ENCODE results near the gene SSR4. TPM values are rescaled to one million over a fixed set of nuclear protein-coding genes. Genes with fewer than 3 reads are reported as not detected.

Gene SSR4
- total and polyA plus RNA-seq, 10 of the 15 experiments (the other 5 are each of a cell fraction or from before 2014, with no cell fraction given): 151 to 521 (median 310) TPM

- WGBS (ENCODE audit: insufficient coverage, insufficient replicate concordance, low lambda C conversion rate, missing lambda C conversion rate): 91% methylated on average over 20 of the region's 20 CpGs
These were observed 26.8 kb upstream of the SSR4 start for GRCh38 chrX:153767674-153768055.

More at GRCh38 chrX:153767674-153768055, 26.8 kb upstream of the SSR4 start:
- intact Hi-C loops (cut with micrococcal nuclease; ENCODE audit: unreplicated experiment) (no loop called here), in situ Hi-C loops (cut with MboI) (no loop called here)
- ATAC-seq: no peak
- Histone ChIP-seq H3K9me3 (replicated peaks; ENCODE audit: control insufficient read depth, insufficient read depth, low read length) (no peaks in the 10 kb centered on the region; the same call in 2 of the 3 replicates), H3K27me3 (replicated peaks in 1 of 2; ENCODE audit: control insufficient read depth in 2 of 2, insufficient read depth in 2 of 2, low read length in 1 of 2) (no peaks in the 10 kb centered on the region), H2AFZ (ENCODE audit: control insufficient read depth, low read depth, low read length) (no peak overlapping the region), H3K27ac (ENCODE audit: control insufficient read depth, insufficient read depth) (no peak overlapping the region), H4K20me1 (ENCODE audit: control insufficient read depth, insufficient read depth) (no peaks in the 10 kb centered on the region), H3K4me3 (no peak overlapping the region), H3K4me1 (ENCODE audit: control insufficient read depth, insufficient read depth, low read length) (no peaks in the 10 kb centered on the region), H3K36me3 (ENCODE audit: control insufficient read depth in 2 of 2, insufficient read depth in 2 of 2, low read length in 1 of 2) (no peaks in the 10 kb centered on the region), H3K9ac (ENCODE audit: control insufficient read depth, insufficient read depth, low read length) (no peak overlapping the region), H3K79me2 (ENCODE audit: control insufficient read depth, insufficient read depth, low read length) (no peaks in the 10 kb centered on the region), H3K4me2 (ENCODE audit: control insufficient read depth, insufficient read depth) (no peak overlapping the region)
- TF ChIP-seq CEBPZ (IDR thresholded peaks at IDR 0.05; ENCODE audit: low read depth, low read length) (no peak), EED (IDR thresholded peaks at IDR 0.05; ENCODE audit: low read depth) (no peak), CHD4 (IDR thresholded peaks at IDR 0.05) (no peak), SP1 (IDR thresholded peaks at IDR 0.05; ENCODE audit: low read depth, low read length) (no peak), TARDBP (IDR thresholded peaks at IDR 0.05; ENCODE audit: borderline replicate concordance) (no peak), MYB (IDR thresholded peaks at IDR 0.05; ENCODE audit: borderline replicate concordance, low read depth, low read length) (no peak), STAT1 (conservative IDR thresholded peaks at IDR 0.05) (no peak), NFXL1 (IDR thresholded peaks at IDR 0.05; ENCODE audit: borderline replicate concordance) (no peak), HDGF (IDR thresholded peaks at IDR 0.05) (no peak)
- TF ChIP-seq, protein P1, sequence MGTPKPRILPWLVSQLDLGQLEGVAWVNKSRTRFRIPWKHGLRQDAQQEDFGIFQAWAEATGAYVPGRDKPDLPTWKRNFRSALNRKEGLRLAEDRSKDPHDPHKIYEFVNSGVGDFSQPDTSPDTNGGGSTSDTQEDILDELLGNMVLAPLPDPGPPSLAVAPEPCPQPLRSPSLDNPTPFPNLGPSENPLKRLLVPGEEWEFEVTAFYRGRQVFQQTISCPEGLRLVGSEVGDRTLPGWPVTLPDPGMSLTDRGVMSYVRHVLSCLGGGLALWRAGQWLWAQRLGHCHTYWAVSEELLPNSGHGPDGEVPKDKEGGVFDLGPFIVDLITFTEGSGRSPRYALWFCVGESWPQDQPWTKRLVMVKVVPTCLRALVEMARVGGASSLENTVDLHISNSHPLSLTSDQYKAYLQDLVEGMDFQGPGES (IDR thresholded peaks at IDR 0.05): no peak
- TF ChIP-seq, protein P2, sequence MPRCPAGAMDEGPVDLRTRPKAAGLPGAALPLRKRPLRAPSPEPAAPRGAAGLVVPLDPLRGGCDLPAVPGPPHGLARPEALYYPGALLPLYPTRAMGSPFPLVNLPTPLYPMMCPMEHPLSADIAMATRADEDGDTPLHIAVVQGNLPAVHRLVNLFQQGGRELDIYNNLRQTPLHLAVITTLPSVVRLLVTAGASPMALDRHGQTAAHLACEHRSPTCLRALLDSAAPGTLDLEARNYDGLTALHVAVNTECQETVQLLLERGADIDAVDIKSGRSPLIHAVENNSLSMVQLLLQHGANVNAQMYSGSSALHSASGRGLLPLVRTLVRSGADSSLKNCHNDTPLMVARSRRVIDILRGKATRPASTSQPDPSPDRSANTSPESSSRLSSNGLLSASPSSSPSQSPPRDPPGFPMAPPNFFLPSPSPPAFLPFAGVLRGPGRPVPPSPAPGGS (IDR thresholded peaks at IDR 0.05; ENCODE audit: borderline replicate concordance, insufficient read depth, low read depth, low read length, poor library complexity, severe bottlenecking): no peak
- TF ChIP-seq, protein P3, sequence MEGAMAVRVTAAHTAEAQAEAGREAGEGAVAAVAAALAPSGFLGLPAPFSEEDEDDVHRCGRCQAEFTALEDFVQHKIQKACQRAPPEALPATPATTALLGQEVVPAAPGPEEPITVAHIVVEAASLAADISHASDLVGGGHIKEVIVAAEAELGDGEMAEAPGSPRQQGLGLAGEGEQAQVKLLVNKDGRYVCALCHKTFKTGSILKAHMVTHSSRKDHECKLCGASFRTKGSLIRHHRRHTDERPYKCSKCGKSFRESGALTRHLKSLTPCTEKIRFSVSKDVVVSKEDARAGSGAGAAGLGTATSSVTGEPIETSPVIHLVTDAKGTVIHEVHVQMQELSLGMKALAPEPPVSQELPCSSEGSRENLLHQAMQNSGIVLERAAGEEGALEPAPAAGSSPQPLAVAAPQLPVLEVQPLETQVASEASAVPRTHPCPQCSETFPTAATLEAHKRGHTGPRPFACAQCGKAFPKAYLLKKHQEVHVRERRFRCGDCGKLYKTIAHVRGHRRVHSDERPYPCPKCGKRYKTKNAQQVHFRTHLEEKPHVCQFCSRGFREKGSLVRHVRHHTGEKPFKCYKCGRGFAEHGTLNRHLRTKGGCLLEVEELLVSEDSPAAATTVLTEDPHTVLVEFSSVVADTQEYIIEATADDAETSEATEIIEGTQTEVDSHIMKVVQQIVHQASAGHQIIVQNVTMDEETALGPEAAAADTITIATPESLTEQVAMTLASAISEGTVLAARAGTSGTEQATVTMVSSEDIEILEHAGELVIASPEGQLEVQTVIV (IDR thresholded peaks at IDR 0.05; ENCODE audit: borderline replicate concordance, partially characterized antibody): no peak
- SMC1A ChIA-PET (ENCODE audit: uncharacterized antibody, unreplicated experiment): no interaction called here
- no peak for FAIRE-seq
- POLR2A ChIA-PET: no interaction called here
- BruUV-seq (replicated peaks): no TSS peak
- no peak for DNase-seq (ENCODE audit: low read depth, low spot score)
- CTCF ChIA-PET: no interaction called here
- RAD21 ChIA-PET (ENCODE audit: unreplicated experiment): no interaction called here

Measured in GM12878 (cell line).